ENCODE measurements around the gene SLC8A2.

GRCh38 chr19:47520839-47521238 is 49.1 kb upstream of the SLC8A2 start:
- TF ChIP-seq, protein P1, sequence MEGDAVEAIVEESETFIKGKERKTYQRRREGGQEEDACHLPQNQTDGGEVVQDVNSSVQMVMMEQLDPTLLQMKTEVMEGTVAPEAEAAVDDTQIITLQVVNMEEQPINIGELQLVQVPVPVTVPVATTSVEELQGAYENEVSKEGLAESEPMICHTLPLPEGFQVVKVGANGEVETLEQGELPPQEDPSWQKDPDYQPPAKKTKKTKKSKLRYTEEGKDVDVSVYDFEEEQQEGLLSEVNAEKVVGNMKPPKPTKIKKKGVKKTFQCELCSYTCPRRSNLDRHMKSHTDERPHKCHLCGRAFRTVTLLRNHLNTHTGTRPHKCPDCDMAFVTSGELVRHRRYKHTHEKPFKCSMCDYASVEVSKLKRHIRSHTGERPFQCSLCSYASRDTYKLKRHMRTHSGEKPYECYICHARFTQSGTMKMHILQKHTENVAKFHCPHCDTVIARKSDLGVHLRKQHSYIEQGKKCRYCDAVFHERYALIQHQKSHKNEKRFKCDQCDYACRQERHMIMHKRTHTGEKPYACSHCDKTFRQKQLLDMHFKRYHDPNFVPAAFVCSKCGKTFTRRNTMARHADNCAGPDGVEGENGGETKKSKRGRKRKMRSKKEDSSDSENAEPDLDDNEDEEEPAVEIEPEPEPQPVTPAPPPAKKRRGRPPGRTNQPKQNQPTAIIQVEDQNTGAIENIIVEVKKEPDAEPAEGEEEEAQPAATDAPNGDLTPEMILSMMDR (IDR thresholded peaks at IDR 0.05; ENCODE audit: control extremely low read depth in 1 of 3, insufficient read depth in 1 of 3, low read depth in 1 of 3, low read length in 3 of 3), result no peak
- no peak for TF ChIP-seq CBX8 (IDR thresholded peaks at IDR 0.05; ENCODE audit: borderline replicate concordance, low read depth, low read length)
- TF ChIP-seq KDM5A (IDR thresholded peaks at IDR 0.05; ENCODE audit: low read length), result no peak
- TF ChIP-seq USF2 (IDR thresholded peaks at IDR 0.05; ENCODE audit: low read length), result no peak
- TF ChIP-seq SIN3A (conservative IDR thresholded peaks at IDR 0.05 in 1 of 2, IDR thresholded peaks at IDR 0.05 in 1 of 2; ENCODE audit: low read depth in 1 of 2, low read length in 2 of 2), result no peak
- TF ChIP-seq CHD2 (IDR thresholded peaks at IDR 0.05; ENCODE audit: low read length), result no peak
- no peak for TF ChIP-seq EZH2 (IDR thresholded peaks at IDR 0.05; ENCODE audit: low read depth, low read length, severe bottlenecking)
- no peak for TF ChIP-seq POLR2A (IDR thresholded peaks at IDR 0.05; ENCODE audit: control extremely low read depth in 1 of 2, low read depth in 2 of 2, low read length in 2 of 2)
- TF ChIP-seq TBP (IDR thresholded peaks at IDR 0.05; ENCODE audit: low read depth, low read length), result no peak
- no peak for TF ChIP-seq MAFK (IDR thresholded peaks at IDR 0.05; ENCODE audit: low read depth, low read length)
- no peak for TF ChIP-seq POLR2AphosphoS5 (IDR thresholded peaks at IDR 0.05; ENCODE audit: low read depth, low read length)
